Renal pelvis (tissue), 4 donors: ENCODE data around the gene ISY1. TPM values are rescaled to one million over a fixed set of nuclear protein-coding genes. Genes with fewer than 3 reads are reported as not detected.
"Not testable (repeated sequence)": the region's sequence is repeated elsewhere in the genome, so short reads cannot be mapped to it uniquely, and the experiment has no call there.

Source experiments
- DNase-seq: peaks from one replicate; pipeline ENCODE4 v3.0.0-alpha.2; 2013
- polyA plus RNA-seq, 3 donors: library from polyadenylated mRNA; unstranded; fragments of 120-200 nt; gene quantifications; one replicate each; pipeline ENCODE4 v1.2.1, GENCODE V29; 2013; ENCODE audit not compliant: insufficient read length in 3 of 3

Gene ISY1
- polyA plus RNA-seq, 3 donors = 41.7 to 47.9 (median 44.2) TPM

GRCh38 chr3:129180461-129180860 is 19.6 kb upstream of the ISY1 start:
- DNase-seq = no peak

- no peak for DNase-seq
These were observed 15.2 kb upstream of the ISY1 start for GRCh38 chr3:129176051-129176450.

- no peak for DNase-seq
These were observed 12.9 kb upstream of the ISY1 start for GRCh38 chr3:129173725-129174124.

- DNase-seq = no peak
These were observed 12.3 kb upstream of the ISY1 start for GRCh38 chr3:129173206-129173605.

DNA sequence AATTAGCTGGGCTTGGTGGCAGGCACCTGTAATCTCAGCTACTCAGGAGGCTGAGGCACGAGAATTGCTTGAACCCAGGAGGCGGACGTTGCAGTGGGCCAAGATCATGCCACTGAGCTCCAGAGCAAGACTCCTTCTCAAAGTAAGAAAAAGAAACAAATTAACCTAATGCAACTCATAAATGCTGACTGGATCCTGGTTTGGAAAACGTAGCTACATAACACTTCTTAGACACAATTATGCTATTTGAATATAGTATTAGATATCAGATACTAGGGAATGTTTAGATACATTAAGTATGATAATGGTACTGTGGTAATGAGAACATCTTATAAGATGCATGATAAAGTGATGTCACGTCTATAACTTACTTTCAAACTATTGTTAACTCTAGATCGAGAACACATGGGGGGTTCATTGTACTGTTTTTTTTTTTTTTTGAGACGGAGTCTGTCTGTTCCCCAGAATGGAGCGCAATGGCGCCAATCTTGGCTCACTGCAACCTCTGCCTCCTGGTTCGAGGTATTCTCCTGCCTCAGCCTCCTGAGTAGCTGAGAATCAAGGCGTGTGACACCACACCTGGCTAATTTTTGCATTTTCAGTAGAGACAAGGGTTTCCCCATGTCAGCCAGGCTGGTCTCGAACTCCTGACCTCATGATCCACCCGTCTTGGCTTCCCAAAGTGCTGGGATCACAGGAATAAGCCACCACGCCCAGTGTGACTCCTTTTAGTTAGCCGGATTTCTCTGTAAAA is 5.9 kb upstream of the ISY1 start:
- no peak for DNase-seq

DNA sequence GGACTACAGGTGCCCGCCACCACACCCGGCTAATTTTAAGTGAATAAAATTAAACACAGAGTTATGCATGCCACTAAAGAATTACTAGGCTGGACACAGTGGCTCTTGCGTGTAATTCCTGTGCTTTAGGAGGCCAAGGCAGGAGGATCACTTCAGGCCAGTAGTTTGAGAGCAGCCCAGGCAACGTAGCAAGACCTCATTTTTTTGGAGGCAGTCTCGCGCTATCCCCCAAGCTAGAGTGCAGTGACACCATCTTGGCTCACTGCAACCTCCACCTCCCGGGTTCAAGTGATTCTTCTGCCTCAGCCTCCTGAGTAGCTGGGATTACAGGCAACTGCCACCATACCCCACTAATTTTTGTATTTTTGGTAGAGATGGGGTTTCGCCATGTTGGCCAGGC is 4.7 kb upstream of the ISY1 start:
- not testable (repeated sequence) for DNase-seq

DNA sequence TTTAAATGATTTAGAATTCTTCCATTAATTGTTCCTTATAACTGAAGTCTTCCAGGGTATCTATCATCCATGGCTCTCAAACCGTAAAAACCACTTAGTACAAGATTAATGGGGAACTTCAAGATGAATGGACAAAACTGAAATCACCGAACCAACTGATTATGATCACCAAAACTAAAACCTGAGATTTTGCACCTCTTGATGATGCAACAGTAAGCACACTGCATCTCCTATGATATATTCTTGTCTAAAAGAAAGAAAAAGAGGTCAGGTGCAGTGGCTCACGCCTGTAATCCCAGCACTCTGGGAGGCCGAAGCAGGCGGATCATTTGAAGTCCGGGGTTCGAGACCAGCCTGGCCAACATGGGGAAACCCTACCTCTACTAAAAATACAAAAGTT is 3.6 kb upstream of the ISY1 start:
- no peak for DNase-seq

DNA sequence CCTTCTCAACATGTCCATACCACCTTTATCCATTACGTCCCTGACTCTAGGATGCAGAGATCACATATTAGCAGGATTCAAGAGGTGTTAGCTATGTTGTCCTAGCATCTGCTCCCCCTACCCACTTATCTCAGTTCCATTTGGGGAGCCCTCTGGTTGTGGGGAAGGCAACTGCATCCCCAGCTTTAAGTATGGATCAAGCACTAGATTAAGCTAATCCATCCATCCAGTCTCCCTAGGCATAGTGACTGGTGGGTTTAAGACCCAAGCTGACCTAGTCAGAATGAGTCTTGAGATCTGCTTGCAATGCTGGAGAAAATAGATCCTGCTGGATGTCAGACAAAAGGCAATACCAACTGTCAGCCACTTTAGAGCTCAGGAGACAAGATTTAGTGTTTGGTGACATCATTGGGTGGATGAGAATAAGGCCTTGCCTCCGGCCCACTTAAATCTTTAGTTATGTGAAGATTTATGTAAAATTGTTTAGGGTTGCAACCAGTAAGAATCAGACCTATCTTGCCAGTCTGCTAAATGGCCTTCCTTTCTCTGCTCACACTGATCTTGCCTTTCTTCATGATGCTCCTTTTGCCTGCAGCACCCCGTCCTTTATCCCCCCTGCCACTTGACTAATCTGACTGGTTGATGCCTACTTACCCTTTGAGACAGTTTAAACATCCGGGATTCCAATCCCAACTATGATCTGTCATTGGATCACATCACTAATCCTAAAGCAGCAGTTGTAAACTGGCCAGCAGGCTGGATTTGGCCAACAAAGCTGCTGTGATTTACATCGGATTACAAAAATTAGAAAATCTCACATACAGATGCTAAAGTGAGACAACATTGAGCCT is 2.1 kb upstream of the ISY1 start:
- no peak for DNase-seq

- DNase-seq = no peak
These were observed 1.0 kb upstream of the ISY1 start for GRCh38 chr3:129161860-129162271.

DNA sequence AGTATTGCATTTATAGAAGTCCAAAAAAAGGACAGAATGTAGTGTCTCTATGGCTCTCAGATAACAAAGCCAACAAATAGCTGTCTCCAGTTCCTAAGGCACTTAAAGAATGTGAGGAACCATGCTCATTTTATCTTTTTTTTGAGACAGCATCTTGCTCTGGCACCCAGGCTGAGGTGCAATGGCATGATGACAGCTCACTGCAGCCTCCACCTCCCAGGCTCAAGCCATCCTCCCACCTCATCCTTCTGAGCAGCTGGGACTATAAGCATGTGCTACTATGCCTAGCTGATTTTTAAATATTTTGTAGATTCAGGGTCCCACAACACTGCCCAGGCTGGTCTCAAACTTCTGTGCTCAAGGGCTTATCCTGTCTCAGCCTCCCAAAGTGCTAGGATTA is 16.1 kb downstream of the ISY1 start:
- DNase-seq = no peak

DNA sequence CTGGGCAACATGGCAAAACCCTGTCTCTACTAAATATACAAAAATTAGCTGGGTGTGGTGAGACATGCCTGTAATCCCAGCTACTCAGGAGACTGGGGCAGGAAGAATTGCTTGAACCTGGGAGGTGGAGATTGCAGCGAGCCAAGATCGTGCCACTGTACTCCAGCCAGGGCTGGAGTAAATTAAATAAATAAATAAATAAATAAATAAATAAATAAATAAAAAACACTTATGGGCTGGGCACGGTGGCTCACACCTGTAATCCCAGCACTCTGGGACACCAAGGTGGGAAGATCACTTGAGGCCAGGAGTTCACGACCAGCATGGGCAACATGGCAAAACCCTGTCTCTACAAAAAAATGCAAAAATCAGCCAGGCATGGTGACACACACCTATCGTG is 19.9 kb downstream of the ISY1 start:
- not testable (repeated sequence) for DNase-seq

DNA sequence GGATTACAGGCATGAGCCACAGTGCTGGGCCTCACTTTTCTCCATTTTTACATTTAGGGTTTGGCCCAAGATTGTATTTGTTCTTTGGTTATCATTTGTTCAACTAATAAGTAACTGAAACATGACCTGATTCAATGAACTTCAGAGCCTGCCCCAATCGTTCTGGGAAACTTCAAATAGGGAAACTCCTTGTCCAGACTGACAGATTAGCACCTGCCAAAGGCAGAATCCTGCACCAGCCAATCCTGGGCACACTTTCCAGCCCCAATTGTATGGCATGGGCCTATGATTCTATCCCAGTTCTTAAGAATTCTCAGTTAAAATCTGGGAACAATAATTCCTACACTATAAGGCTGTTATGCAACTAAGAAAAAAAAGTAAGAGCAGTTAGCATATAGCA is 21.0 kb downstream of the ISY1 start:
- no peak for DNase-seq

DNA sequence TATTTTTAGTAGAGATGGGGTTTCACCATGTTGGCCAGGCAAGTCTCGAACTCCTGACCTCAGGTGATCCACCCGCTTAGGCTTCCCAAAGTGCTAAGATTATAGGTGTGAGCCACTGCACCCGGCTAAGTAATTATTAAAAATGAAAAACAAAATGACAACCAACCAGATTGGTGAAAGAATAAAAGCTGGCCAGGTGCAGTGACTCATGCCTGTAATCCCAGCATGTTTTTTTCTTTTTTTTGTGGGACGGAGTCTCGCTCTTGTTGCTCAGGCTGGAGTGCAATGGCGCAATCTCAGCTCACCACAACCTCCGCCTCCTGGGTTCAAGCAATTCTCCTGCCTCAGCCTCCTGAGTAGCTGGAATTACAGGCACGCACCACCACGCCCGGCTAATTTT is 24.6 kb downstream of the ISY1 start:
- DNase-seq = not testable (repeated sequence)

DNA sequence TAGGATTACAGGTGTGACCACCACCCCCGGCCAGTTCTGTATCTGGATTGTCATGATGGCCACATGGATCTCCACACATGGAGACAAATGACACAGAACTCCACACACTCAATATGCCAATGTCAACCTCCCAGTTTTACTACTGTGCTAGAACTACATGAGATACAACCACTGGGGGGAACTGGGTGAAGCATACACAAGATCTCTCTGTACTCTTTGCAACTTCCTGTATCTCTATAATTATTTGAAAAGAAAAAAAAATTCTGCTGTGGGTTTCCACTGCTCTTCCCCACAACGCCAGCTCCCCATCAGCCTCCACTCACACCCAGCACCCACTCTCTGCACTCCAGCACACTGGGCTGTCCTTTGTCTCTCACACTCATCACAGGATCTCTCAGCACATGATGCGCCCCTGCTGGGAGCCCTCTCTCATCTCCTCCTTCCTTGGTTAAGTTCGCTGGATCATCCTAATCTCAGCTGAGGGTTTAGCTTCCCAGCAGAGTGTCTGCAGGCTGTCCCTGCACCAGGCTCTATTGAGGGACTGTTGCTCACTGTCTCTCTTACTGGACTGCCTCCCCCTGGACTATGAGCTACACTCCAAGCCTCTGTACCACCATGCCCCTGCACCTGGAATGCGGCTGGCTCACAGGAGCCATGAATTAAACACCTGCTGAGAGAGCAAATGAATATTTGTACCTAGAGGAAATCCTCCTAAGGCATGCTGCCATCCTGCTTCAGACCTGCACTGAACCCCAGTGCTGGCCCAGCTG is 28.6 kb downstream of the ISY1 start:
- no peak for DNase-seq

DNA sequence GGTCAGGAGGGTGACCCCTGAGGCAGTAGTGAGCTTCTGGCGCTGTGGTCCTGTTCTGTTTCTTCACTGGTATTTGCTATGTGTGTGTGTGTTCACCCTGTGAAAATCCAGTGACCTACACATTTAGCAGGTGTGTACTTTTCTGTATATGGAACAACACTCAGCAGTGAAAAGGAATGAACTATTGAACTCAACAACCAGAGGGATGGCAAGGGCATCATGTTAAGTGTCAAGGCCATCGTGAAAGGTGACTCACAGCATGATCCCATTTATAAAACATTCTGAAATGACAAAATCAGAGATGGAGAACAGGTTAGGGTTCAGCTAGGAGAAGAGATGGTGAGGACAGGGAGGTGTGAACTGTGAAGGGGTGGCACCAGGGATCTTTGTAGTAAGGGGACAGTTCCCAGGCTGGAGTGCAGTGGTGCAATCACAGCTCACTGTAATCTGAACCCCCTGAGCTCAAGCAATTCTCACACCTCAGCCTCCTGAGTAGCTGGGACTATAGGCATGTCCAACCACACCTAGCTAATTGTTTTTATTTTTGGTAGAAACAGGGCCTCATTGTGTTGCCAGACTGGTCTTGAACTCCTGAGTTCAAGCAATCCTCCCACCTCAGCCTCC is 29.3 kb downstream of the ISY1 start:
- no peak for DNase-seq

DNA sequence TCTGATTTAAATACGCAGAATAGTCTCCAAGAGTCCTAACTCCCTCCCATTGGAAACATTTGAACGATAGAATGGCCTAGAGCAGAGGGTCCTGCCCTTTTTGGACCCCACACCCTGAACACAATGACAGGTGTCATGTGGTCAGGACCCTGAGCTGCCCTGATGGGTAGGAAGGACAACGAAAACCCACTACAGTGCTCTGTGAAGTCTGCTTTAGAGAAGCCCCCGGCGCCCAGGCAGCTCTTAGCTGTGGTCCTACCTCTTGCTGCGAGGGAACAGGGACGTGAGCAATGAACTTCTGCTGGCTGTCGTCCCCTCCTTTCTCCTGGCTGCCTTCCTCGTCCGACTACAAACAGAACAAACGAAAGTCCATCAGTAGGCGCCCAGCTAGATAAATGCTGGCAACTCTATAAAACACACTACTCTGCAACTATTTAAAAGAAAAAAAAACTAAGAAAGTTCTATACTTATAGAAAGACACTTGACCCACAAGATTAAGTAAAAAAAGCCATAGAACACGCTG is 30.5 kb downstream of the ISY1 start:
- no peak for DNase-seq

GRCh38 chr3:129128357-129129155 is 32.3 kb downstream of the ISY1 start:
- no peak for DNase-seq

DNA sequence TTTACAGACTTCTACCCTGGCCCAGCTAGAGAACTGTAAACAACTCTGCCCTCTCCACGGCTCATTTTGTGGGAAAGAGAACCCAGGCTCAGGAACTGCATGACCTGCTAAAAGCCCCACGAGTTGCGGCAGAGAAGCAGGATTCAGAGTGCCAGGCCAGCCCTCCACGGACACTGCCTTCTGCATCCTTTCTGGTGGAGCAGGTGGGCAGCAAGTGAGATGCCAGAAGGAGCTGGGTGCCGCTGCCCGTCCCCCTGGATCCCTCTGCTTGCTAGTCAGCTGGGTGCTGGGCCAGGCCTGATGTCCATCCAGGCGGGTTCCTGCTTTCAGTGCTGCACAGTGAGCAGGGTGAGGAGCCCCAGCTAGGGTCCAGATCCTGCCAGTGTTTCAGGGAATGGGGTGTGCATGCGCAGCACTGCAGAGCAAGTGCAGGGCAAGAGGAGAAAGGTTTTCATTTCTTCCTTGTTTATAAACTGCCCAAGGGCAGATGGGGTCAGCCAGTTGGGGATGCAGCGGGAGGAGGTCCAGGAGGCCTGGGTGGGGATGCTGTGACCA is 34.1 kb downstream of the ISY1 start:
- DNase-seq = no peak

- no peak for DNase-seq
These were observed 37.4 kb downstream of the ISY1 start for GRCh38 chr3:129123314-129124060.
